Esophagus (tissue), 2 donors: ENCODE data around the gene ATP8B2. TPM values are rescaled to one million over a fixed set of nuclear protein-coding genes. Genes with fewer than 3 reads are reported as not detected.
A peak's percentile ranks its signal among the peaks of the same experiment; 100 is the strongest.

Experiments used
- H3K27ac ChIP-seq, 2 donors: one replicate each; pipeline ENCODE4 v1.5.1; 2013; ENCODE audit warnings: low read depth in 2 of 2, mild to moderate bottlenecking in 2 of 2, inconsistent platforms in 1 of 2, low read length in 1 of 2, moderate library complexity in 1 of 2
- H3K27me3 ChIP-seq, 2 donors: one replicate each; pipeline ENCODE4 v1.6.1; 2013; ENCODE audit warnings: low read length in 2 of 2, control low read depth in 1 of 2, mild to moderate bottlenecking in 1 of 2; ENCODE audit not compliant: insufficient read depth in 2 of 2, control insufficient read depth in 1 of 2
- H3K36me3 ChIP-seq, 2 donors: one replicate each; pipeline ENCODE4 v1.6.1; 2013; ENCODE audit warnings: low read length in 1 of 2; ENCODE audit not compliant: control insufficient read depth in 2 of 2, insufficient read depth in 2 of 2
- H3K4me1 ChIP-seq, 2 donors: one replicate each; pipeline ENCODE4 v1.6.1; 2013; ENCODE audit warnings: low read length in 1 of 2; ENCODE audit not compliant: control insufficient read depth in 2 of 2, insufficient read depth in 2 of 2
- H3K4me3 ChIP-seq, 2 donors: one replicate each; pipeline ENCODE4 v1.5.1; 2013; ENCODE audit warnings: low read length in 2 of 2, mild to moderate bottlenecking in 2 of 2, low read depth in 1 of 2, moderate library complexity in 1 of 2
- H3K9me3 ChIP-seq, 2 donors: one replicate each; pipeline ENCODE4 v1.6.1; 2013; ENCODE audit warnings: mild to moderate bottlenecking in 2 of 2, low read depth in 1 of 2, low read length in 1 of 2, moderate library complexity in 1 of 2; ENCODE audit not compliant: control insufficient read depth in 2 of 2, insufficient read depth in 1 of 2
- WGBS, 2 donors: extraction: QIAGEN DNeasy Blood & Tissue Kit; methylation state at CpG; one replicate each; pipeline ENCODE4 v1.1.7; 2013; 5-methylcytosine and 5-hydroxymethylcytosine counted together
- polyA plus RNA-seq, 2 donors: library from polyadenylated mRNA; stranded (reverse); fragments of 200-250 nt; gene quantifications; one replicate each; pipeline ENCODE4 v1.2.3, GENCODE V29; 2013
- donor health status: healthy with polysubstance abuse.
- donor health status: Bipolar disorder and iron deficiency.

The ATP8B2 gene
- polyA plus RNA-seq, 2 donors, result 4.3 to 6.7 TPM

GRCh38 chr1:154344977-154345837, 19.9 kb downstream of the ATP8B2 start:
- H3K9me3 ChIP-seq, result no peaks in the 10 kb centered on the region
- H3K4me1 ChIP-seq, result peaks cover 0 to 3% of the 10 kb centered on the region in 2 donors
- H3K27me3 ChIP-seq, result no peaks in the 10 kb centered on the region
- H3K36me3 ChIP-seq, result peaks cover 19 to 36% of the 10 kb centered on the region in 2 donors
- no peak overlapping the region for H3K4me3 ChIP-seq
- WGBS, 2 donors, result 78 to 80% methylated on average over 12 of the region's 12 CpGs
- no peak overlapping the region for H3K27ac ChIP-seq

GRCh38 chr1:154346276-154346917, 21.1 kb downstream of the ATP8B2 start:
- no peaks in the 10 kb centered on the region for H3K27me3 ChIP-seq
- H3K27ac ChIP-seq, result no peak overlapping the region
- 89 to 90% methylated on average over 15 of the region's 15 CpGs for WGBS, 2 donors
- H3K36me3 ChIP-seq, result peaks cover 19 to 34% of the 10 kb centered on the region in 2 donors
- no peak overlapping the region for H3K4me3 ChIP-seq
- peaks cover 0 to 3% of the 10 kb centered on the region in 2 donors for H3K4me1 ChIP-seq
- no peaks in the 10 kb centered on the region for H3K9me3 ChIP-seq

GRCh38 chr1:154347961-154348360, 22.6 kb downstream of the ATP8B2 start:
- Histone ChIP-seq H3K4me3 (no peak overlapping the region), H3K36me3 (peaks cover 19 to 32% of the 10 kb centered on the region in 2 donors), H3K27me3 (no peaks in the 10 kb centered on the region), H3K4me1 (peaks cover 0 to 10% of the 10 kb centered on the region in 2 donors), H3K27ac (no peak overlapping the region), H3K9me3 (no peaks in the 10 kb centered on the region)
- WGBS, 2 donors, result 85 to 88% methylated on average over 3 of the region's 3 CpGs

GRCh38 chr1:154348429-154349076, 23.2 kb downstream of the ATP8B2 start:
- no peak overlapping the region for H3K4me3 ChIP-seq
- no peak overlapping the region for H3K27ac ChIP-seq
- H3K36me3 ChIP-seq, result peaks cover 19 to 30% of the 10 kb centered on the region in 2 donors
- peaks cover 0 to 10% of the 10 kb centered on the region in 2 donors for H3K4me1 ChIP-seq
- H3K27me3 ChIP-seq, result no peaks in the 10 kb centered on the region
- no peaks in the 10 kb centered on the region for H3K9me3 ChIP-seq
- WGBS, 2 donors, result 92% methylated on average over 26 to 27 of the region's 27 CpGs

- Histone ChIP-seq H3K36me3 (peaks cover 19 to 24% of the 10 kb centered on the region in 2 donors), H3K4me3 (no peak overlapping the region), H3K4me1 (peaks cover 0 to 7% of the 10 kb centered on the region in 2 donors), H3K9me3 (no peaks in the 10 kb centered on the region), H3K27ac (no peak overlapping the region), H3K27me3 (no peaks in the 10 kb centered on the region)
- WGBS, 2 donors, result 77 to 79% methylated on average over 6 to 7 of the region's 7 CpGs
Observed at GRCh38 chr1:154349121-154349520, 23.8 kb downstream of the ATP8B2 start.

- Histone ChIP-seq H3K9me3 (no peaks in the 10 kb centered on the region), H3K27ac (no peak overlapping the region), H3K27me3 (no peaks in the 10 kb centered on the region), H3K4me1 (peaks cover 0 to 7% of the 10 kb centered on the region in 2 donors), H3K4me3 (no peak overlapping the region), H3K36me3 (peaks cover 15 to 21% of the 10 kb centered on the region in 2 donors)
- WGBS, 2 donors, result 72 to 80% methylated on average over 4 of the region's 4 CpGs
Observed at GRCh38 chr1:154350383-154350782, 25.1 kb downstream of the ATP8B2 start.

GRCh38 chr1:154351363-154352068, 26.2 kb downstream of the ATP8B2 start:
- H3K4me1 ChIP-seq, result peaks cover 0 to 7% of the 10 kb centered on the region in 2 donors
- WGBS, 2 donors, result 40 to 52% methylated on average over 14 of the region's 14 CpGs
- H3K27ac ChIP-seq, result no peak overlapping the region
- H3K27me3 ChIP-seq, result no peaks in the 10 kb centered on the region
- H3K9me3 ChIP-seq, result no peaks in the 10 kb centered on the region
- peaks cover 8 to 13% of the 10 kb centered on the region in 2 donors for H3K36me3 ChIP-seq
- H3K4me3 ChIP-seq, result no peak overlapping the region

GRCh38 chr1:154352245-154352580, 26.9 kb downstream of the ATP8B2 start:
- Histone ChIP-seq H3K27me3 (no peaks in the 10 kb centered on the region), H3K9me3 (no peaks in the 10 kb centered on the region), H3K36me3 (peaks cover 6 to 12% of the 10 kb centered on the region in 2 donors), H3K4me3 (peak overlapping the region in 1 of 2 donors; percentile 29), H3K27ac (no peak overlapping the region), H3K4me1 (peaks cover 0 to 7% of the 10 kb centered on the region in 2 donors)
- 17 to 22% methylated on average over 9 of the region's 9 CpGs for WGBS, 2 donors
